LNCaP clone FGC (cell line): ENCODE measurements around the gene GBP5.
A peak's percentile ranks its signal among the peaks of the same experiment; 100 is the strongest.

Experiments used
- DNase-seq: peaks from one replicate; pipeline ENCODE4 v3.0.0-alpha.2; 2011; ENCODE audit warnings: low read depth
- H3K4me3 ChIP-seq: 2 replicates; pipeline ENCODE4 v1.5.1; 2011; ENCODE audit warnings: mild to moderate bottlenecking, low read depth, low read length, control low read depth
- TF ChIP-seq, protein P1 (sequence below): IDR thresholded peaks from 2 replicates; pipeline ENCODE4 v1.5.1; 2012; ENCODE audit warnings: mild to moderate bottlenecking; ENCODE audit not compliant: control insufficient read depth, insufficient read depth; ENCODE audit errors: extremely low read depth

GBP5 gene

GRCh38 chr1:89279011-89279466 is 6.4 kb upstream of the GBP5 start:
- no peak overlapping the region for H3K4me3 ChIP-seq
- TF ChIP-seq, protein P1, sequence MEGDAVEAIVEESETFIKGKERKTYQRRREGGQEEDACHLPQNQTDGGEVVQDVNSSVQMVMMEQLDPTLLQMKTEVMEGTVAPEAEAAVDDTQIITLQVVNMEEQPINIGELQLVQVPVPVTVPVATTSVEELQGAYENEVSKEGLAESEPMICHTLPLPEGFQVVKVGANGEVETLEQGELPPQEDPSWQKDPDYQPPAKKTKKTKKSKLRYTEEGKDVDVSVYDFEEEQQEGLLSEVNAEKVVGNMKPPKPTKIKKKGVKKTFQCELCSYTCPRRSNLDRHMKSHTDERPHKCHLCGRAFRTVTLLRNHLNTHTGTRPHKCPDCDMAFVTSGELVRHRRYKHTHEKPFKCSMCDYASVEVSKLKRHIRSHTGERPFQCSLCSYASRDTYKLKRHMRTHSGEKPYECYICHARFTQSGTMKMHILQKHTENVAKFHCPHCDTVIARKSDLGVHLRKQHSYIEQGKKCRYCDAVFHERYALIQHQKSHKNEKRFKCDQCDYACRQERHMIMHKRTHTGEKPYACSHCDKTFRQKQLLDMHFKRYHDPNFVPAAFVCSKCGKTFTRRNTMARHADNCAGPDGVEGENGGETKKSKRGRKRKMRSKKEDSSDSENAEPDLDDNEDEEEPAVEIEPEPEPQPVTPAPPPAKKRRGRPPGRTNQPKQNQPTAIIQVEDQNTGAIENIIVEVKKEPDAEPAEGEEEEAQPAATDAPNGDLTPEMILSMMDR: no peak
- DNase-seq: no peak

DNA sequence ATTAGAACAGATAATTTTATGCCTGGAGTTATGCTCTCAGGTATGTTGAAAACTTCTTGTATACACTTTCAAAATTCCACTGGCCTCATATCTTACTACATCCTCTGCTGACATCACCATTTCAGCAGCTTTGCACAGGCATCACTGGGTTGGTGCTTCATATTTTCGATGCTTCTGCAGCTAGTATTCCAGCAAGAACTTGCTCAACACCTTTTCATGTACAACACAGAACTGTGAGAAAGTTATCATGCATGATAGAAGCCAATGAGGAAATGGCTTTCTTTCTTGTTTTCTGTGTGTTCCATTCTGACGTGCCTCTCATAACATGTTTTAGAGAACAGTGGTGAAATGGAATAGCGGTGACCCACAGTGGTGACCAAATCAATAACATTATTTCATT is 5.1 kb upstream of the GBP5 start:
- H3K4me3 ChIP-seq: no peak overlapping the region
- TF ChIP-seq, protein P1: no peak
- no peak for DNase-seq

DNA sequence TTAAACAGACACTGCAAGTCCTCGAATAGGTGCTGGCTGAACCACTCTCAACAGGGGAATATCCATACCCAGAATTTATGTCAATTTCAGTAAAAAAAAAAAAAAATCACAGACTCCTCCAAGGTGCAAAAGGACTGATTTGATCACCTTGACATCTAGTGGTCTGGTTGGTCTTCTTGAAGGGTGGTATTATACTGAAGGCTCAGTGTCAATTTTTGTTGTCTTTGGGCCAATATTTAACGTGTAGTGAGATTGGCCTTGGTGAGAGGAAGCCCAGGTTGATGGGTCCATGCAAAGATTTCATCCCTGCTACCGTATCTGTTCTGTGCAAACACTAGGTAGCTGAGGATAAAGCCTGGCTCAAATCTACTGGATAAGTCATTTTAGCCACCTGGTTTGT is 4.0 kb upstream of the GBP5 start:
- no peak overlapping the region for H3K4me3 ChIP-seq
- DNase-seq: no peak
- TF ChIP-seq, protein P1: peak; percentile 31

DNA sequence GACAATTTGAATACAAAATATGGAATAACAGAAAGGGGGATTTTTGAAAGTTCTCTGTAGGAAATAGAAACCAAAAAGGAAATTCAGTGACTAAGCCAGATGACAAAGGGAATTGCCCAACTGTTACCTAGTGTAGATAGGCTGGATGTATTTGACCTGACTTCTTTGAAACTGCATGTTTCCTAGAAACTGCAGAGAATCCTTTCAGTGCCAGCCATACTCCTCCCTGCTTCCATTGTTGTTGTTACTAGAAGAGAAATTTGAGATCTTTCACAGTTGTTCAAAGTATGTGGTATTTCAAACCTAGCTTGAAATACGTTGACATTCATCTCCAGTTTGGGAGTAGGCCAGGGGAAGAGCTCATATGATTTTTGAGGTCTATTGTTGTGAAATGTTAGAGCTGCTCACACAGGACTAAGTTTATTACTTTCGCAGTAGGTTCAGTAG is 1.8 kb upstream of the GBP5 start:
- H3K4me3 ChIP-seq: no peak overlapping the region
- TF ChIP-seq, protein P1: no peak
- no peak for DNase-seq

- DNase-seq: no peak
- H3K4me3 ChIP-seq: no peak overlapping the region
Measured at GRCh38 chr1:89273324-89273778, 691 bp upstream of the GBP5 start.

DNA sequence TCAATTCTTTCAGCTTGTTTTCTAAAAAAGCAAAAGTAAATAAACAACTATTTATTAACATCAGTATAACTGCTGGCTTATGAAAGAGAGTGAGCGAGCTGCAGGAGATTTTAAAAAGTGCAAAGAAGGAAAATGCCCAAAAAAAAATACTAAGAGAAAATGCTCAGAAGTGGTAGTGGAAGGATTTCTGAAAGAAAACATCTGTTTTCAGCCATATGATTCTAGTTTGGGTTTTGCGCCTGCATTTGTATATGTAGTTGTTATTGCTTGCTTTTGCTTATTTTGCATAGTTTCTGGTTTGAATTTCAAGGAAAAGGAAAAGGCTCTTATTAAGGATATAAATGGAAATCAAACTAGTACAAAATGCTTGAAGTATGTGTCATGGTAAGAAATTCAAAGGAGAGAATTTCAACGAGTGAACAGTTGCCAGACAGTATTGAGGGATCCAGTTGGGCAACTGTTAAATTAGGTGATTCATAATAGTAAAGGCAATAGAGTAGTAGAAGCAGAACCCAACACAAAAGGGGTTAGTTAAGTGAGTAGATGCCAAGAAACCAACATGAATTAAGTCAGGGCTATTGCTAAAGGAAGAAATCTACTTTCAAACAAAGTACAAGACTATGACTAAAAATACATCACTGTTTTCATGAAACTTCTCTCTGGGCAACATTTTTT is 1.2 kb downstream of the GBP5 start:
- TF ChIP-seq, protein P1: no peak
- DNase-seq: no peak
- H3K4me3 ChIP-seq: no peak overlapping the region

More at GRCh38 chr1:89273324-89273778, 691 bp upstream of the GBP5 start:
- TF ChIP-seq, protein P1: no peak

DNA sequence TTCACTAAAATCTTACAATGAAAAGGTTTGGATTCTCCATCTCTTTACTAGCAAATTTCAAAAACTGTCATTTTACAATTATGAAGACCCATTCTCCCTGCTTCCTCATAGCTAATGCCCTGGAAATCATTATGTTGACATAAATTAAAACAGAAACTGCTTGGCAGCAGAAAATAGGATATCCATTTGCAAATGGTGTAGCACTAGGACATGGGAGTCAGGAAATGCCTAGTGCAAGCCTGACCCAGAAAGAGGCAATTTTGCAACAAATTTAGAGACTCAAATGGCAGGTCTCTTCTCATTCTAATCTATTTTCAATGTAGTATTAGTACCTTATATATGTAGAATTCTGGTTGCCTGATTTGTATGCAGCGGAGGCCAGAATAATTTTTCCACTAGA is 2.2 kb downstream of the GBP5 start:
- no peak for DNase-seq
- TF ChIP-seq, protein P1: no peak
- H3K4me3 ChIP-seq: no peak overlapping the region
